ENCODE results near the gene PDGFA.

The PDGFA gene

GRCh38 chr7:511476-512145 is 8.0 kb downstream of the PDGFA start:
- no peak overlapping the region for H3K4me3 Mint-ChIP-seq
- H3K27ac Mint-ChIP-seq, result no peak overlapping the region
- ATAC-seq (ENCODE audit: low read depth) (no peak), DNase-seq (ENCODE audit: low spot score in 2 of 2) (no peak)
- H3K9me3 Mint-ChIP-seq, result no peaks in the 10 kb centered on the region
- no peaks in the 10 kb centered on the region for H3K36me3 Mint-ChIP-seq
- H3K4me1 Mint-ChIP-seq, result no peaks in the 10 kb centered on the region
- no peaks in the 10 kb centered on the region for H3K27me3 Mint-ChIP-seq

GRCh38 chr7:510782-511281 is 8.8 kb downstream of the PDGFA start:
- no peak for ATAC-seq (ENCODE audit: low read depth)
- Mint-ChIP-seq H3K27me3 (no peaks in the 10 kb centered on the region), H3K4me3 (no peak overlapping the region), H3K27ac (no peak overlapping the region), H3K4me1 (no peaks in the 10 kb centered on the region), H3K36me3 (no peaks in the 10 kb centered on the region), H3K9me3 (no peaks in the 10 kb centered on the region)
- no peak for DNase-seq (ENCODE audit: low spot score in 2 of 2)

- H3K4me1 Mint-ChIP-seq, result no peaks in the 10 kb centered on the region
- no peaks in the 10 kb centered on the region for H3K9me3 Mint-ChIP-seq
- no peaks in the 10 kb centered on the region for H3K27me3 Mint-ChIP-seq
- H3K27ac Mint-ChIP-seq, result no peak overlapping the region
- H3K4me3 Mint-ChIP-seq, result no peak overlapping the region
- no peaks in the 10 kb centered on the region for H3K36me3 Mint-ChIP-seq
- DNase-seq (ENCODE audit: low spot score in 2 of 2) (no peak), ATAC-seq (ENCODE audit: low read depth) (no peak)
Observed at GRCh38 chr7:510131-510481, 9.5 kb downstream of the PDGFA start.

- DNase-seq (ENCODE audit: low spot score in 2 of 2) (no peak), ATAC-seq (ENCODE audit: low read depth) (no peak)
- Mint-ChIP-seq H3K36me3 (no peaks in the 10 kb centered on the region), H3K27me3 (no peaks in the 10 kb centered on the region), H3K27ac (no peak overlapping the region), H3K4me3 (no peak overlapping the region), H3K4me1 (no peaks in the 10 kb centered on the region), H3K9me3 (no peaks in the 10 kb centered on the region)
Observed at GRCh38 chr7:509426-510130, 10.1 kb downstream of the PDGFA start.

- Mint-ChIP-seq H3K36me3 (no peaks in the 10 kb centered on the region), H3K4me3 (no peak overlapping the region), H3K27me3 (no peaks in the 10 kb centered on the region), H3K27ac (no peak overlapping the region), H3K9me3 (no peaks in the 10 kb centered on the region), H3K4me1 (no peaks in the 10 kb centered on the region)
- DNase-seq (ENCODE audit: low spot score in 2 of 2) (no peak), ATAC-seq (ENCODE audit: low read depth) (no peak)
Observed at GRCh38 chr7:508461-509170, 11.0 kb downstream of the PDGFA start.

GRCh38 chr7:507623-508300 is 11.9 kb downstream of the PDGFA start:
- no peak overlapping the region for H3K4me3 Mint-ChIP-seq
- no peak overlapping the region for H3K27ac Mint-ChIP-seq
- DNase-seq (ENCODE audit: low spot score in 2 of 2) (no peak), ATAC-seq (ENCODE audit: low read depth) (no peak)
- no peaks in the 10 kb centered on the region for H3K27me3 Mint-ChIP-seq
- no peaks in the 10 kb centered on the region for H3K4me1 Mint-ChIP-seq
- no peaks in the 10 kb centered on the region for H3K9me3 Mint-ChIP-seq
- H3K36me3 Mint-ChIP-seq, result no peaks in the 10 kb centered on the region

GRCh38 chr7:506921-507622 is 12.6 kb downstream of the PDGFA start:
- H3K4me3 Mint-ChIP-seq, result no peak overlapping the region
- H3K9me3 Mint-ChIP-seq, result no peaks in the 10 kb centered on the region
- no peaks in the 10 kb centered on the region for H3K27me3 Mint-ChIP-seq
- DNase-seq (ENCODE audit: low spot score in 2 of 2), result no peak
- H3K4me1 Mint-ChIP-seq, result no peaks in the 10 kb centered on the region
- ATAC-seq (ENCODE audit: low read depth), result no peak
- H3K27ac Mint-ChIP-seq, result no peak overlapping the region
- no peaks in the 10 kb centered on the region for H3K36me3 Mint-ChIP-seq

- H3K9me3 Mint-ChIP-seq, result no peaks in the 10 kb centered on the region
- no peak for ATAC-seq (ENCODE audit: low read depth)
- no peak overlapping the region for H3K27ac Mint-ChIP-seq
Observed at GRCh38 chr7:506391-506831, 13.2 kb downstream of the PDGFA start.

GRCh38 chr7:505171-505570 is 14.5 kb downstream of the PDGFA start:
- no peak overlapping the region for H3K4me3 Mint-ChIP-seq
- H3K27me3 Mint-ChIP-seq, result no peaks in the 10 kb centered on the region
- H3K27ac Mint-ChIP-seq, result no peak overlapping the region
- ATAC-seq (ENCODE audit: low read depth) (no peak), DNase-seq (ENCODE audit: low spot score in 2 of 2) (no peak)
- no peaks in the 10 kb centered on the region for H3K4me1 Mint-ChIP-seq
- H3K9me3 Mint-ChIP-seq, result no peaks in the 10 kb centered on the region
- no peaks in the 10 kb centered on the region for H3K36me3 Mint-ChIP-seq

More at GRCh38 chr7:506391-506831, 13.2 kb downstream of the PDGFA start:
- no peaks in the 10 kb centered on the region for H3K4me1 Mint-ChIP-seq
- DNase-seq (ENCODE audit: low spot score in 2 of 2), result no peak
- H3K36me3 Mint-ChIP-seq, result no peaks in the 10 kb centered on the region
- H3K27me3 Mint-ChIP-seq, result no peaks in the 10 kb centered on the region
- H3K4me3 Mint-ChIP-seq, result no peak overlapping the region

- H3K36me3 Mint-ChIP-seq, result peaks cover 2% of the 10 kb centered on the region
- no peaks in the 10 kb centered on the region for H3K27me3 Mint-ChIP-seq
- H3K4me1 Mint-ChIP-seq, result no peaks in the 10 kb centered on the region
- H3K9me3 Mint-ChIP-seq, result no peaks in the 10 kb centered on the region
- ATAC-seq (ENCODE audit: low read depth), result no peak
- H3K4me3 Mint-ChIP-seq, result no peak overlapping the region
- no peak for DNase-seq (ENCODE audit: low spot score in 2 of 2)
- H3K27ac Mint-ChIP-seq, result no peak overlapping the region
Observed at GRCh38 chr7:504221-505111, 15.2 kb downstream of the PDGFA start.

GRCh38 chr7:503575-504111 is 16.0 kb downstream of the PDGFA start:
- no peak for DNase-seq (ENCODE audit: low spot score in 2 of 2)
- Mint-ChIP-seq H3K4me3 (no peak overlapping the region), H3K36me3 (peaks cover 2% of the 10 kb centered on the region), H3K9me3 (no peaks in the 10 kb centered on the region), H3K27ac (no peak overlapping the region), H3K4me1 (no peaks in the 10 kb centered on the region), H3K27me3 (no peaks in the 10 kb centered on the region)
- no peak for ATAC-seq (ENCODE audit: low read depth)

GRCh38 chr7:502296-502695 is 17.4 kb downstream of the PDGFA start:
- Mint-ChIP-seq H3K4me3 (no peak overlapping the region), H3K27me3 (no peaks in the 10 kb centered on the region), H3K27ac (no peak overlapping the region), H3K9me3 (peaks cover 1% of the 10 kb centered on the region), H3K4me1 (no peaks in the 10 kb centered on the region), H3K36me3 (peaks cover 2% of the 10 kb centered on the region)
- DNase-seq (ENCODE audit: low spot score in 2 of 2), result no peak
- ATAC-seq (ENCODE audit: low read depth), result no peak

- DNase-seq (ENCODE audit: low spot score in 2 of 2) (no peak), ATAC-seq (ENCODE audit: low read depth) (no peak)
- H3K4me3 Mint-ChIP-seq, result no peak overlapping the region
- H3K9me3 Mint-ChIP-seq, result peaks cover 1% of the 10 kb centered on the region
- H3K36me3 Mint-ChIP-seq, result peaks cover 2% of the 10 kb centered on the region
- no peaks in the 10 kb centered on the region for H3K4me1 Mint-ChIP-seq
- H3K27me3 Mint-ChIP-seq, result no peaks in the 10 kb centered on the region
- H3K27ac Mint-ChIP-seq, result no peak overlapping the region
Observed at GRCh38 chr7:501526-501925, 18.1 kb downstream of the PDGFA start.
